HG03558 (cell line): ENCODE results near the gene NTNG1.
A peak's percentile ranks its signal among the peaks of the same experiment; 100 is the strongest.

Source experiments
- ATAC-seq: cut with Tn5 transposase; IDR thresholded peaks from one replicate; pipeline ENCODE4 v1.9.1; 2021; ENCODE audit warnings: moderate number of reproducible peaks; ENCODE audit not compliant: unreplicated experiment; ENCODE audit errors: extremely low read depth

NTNG1 gene

DNA sequence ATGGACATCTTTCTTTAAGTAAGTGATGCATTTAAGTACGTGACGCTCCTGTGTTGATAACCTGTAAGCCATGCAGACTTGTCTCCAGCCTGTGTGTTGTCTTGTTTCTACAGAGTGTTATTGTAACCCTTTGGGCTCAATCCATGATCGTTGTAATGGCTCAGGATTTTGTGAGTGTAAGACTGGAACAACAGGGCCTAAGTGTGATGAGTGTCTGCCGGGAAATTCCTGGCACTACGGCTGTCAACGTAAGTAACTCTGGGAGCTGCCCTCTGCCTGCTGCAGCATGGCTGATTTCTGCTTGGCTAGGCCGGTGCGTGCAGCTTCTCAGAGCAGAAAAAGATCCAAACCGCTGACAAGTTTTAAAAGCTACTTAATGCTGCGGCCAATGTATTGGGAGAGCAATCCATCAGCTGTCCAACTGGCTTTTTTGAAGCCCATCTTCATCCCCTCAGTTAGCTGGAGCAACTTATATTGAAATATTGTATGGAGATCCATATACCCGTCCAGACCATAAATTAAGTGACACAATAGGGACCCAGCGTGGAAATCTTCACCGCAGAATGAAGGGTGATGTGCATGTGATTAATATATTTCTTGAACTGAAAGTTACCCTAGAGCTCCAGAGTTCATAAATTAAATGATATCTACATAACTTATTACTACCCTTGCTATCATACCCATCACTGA is 295.9 kb downstream of the NTNG1 start:
- no peak for ATAC-seq

DNA sequence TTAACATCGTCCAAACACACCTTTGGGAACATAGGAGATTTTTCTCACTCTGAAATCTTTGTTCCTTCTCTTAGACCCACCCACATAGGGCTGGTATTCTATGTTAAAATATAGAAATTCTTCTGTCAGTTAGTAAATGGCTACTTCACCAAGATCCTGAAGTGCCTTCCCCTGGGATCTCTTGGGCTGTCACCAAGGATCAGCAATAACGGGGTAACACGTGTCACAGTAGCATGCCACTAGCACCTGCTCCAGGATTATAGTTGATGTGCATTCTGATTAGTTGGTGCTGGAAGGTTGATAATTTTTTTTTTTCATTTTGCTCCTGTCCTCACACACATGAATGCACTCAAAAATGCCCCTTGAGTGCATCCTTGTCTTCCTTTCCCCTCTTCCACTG is 298.7 kb downstream of the NTNG1 start:
- ATAC-seq: no peak

GRCh38 chr1:107442551-107442950 is 301.7 kb downstream of the NTNG1 start:
- ATAC-seq: no peak

DNA sequence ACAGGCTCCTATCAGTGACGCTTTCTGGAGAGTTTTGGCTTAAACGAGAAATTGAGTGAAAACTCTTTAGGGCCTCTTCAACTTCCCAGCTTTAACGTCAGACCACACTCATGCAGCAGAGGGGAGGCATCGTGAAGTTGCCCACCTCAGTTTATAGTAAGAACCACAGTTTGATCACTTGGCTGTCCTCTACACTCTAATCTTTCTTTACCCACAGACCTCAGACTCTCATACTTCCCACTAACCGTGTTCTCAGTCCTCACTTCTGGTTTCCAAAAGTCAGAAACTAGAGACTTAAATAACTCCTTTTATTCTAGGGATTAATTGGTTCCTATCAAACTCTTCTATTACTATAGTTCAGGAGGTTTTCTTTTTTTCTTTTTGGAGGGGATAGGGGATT is 302.2 kb downstream of the NTNG1 start:
- no peak for ATAC-seq

- no peak for ATAC-seq
Observed at GRCh38 chr1:107443860-107444259, 303.0 kb downstream of the NTNG1 start.

- ATAC-seq: no peak
Observed at GRCh38 chr1:107444302-107444701, 303.5 kb downstream of the NTNG1 start.

- no peak for ATAC-seq
Observed at GRCh38 chr1:107449326-107449725, 308.5 kb downstream of the NTNG1 start.

GRCh38 chr1:107450899-107451664 is 310.2 kb downstream of the NTNG1 start:
- peak; percentile 69 for ATAC-seq

DNA sequence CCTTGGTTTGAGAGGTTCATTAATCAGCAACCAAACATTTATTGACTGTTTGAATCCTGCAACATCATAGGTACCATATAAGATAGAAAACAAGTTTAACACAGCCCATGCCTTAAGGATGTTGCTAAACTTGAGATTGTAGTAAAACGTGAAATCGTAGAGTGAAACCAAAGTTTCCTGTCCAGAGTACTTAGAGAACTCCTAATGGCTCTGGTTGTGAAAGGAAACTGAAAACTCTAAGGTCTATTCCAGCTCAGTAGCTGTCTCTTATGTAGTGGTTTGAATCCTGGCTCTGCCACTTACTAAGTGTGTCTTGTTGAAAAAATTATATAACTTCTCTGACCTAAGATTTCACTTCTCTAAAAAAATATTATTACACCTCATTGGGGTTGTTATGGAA is 310.9 kb downstream of the NTNG1 start:
- ATAC-seq: peak; percentile 32

DNA sequence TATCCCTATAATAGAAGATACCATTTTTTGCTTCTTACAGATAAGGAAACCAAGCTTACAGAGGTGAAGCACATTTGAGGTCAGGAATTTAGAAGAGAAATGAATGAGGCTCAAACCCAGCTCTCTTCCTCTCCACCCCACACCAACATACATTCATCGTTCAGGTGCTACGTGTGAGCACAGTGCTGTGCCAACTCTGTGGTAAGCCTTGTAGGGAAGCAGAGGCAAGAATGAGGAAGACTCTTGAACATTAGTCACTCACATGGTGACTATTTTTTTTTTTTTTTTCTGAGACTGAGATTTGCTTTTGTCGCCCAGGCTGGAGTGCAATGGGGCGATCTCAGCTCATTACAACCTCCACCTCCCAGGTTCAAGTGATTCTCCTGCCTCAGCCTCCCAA is 314.0 kb downstream of the NTNG1 start:
- no peak for ATAC-seq

- no peak for ATAC-seq
Observed at GRCh38 chr1:107457989-107458388, 317.1 kb downstream of the NTNG1 start.

DNA sequence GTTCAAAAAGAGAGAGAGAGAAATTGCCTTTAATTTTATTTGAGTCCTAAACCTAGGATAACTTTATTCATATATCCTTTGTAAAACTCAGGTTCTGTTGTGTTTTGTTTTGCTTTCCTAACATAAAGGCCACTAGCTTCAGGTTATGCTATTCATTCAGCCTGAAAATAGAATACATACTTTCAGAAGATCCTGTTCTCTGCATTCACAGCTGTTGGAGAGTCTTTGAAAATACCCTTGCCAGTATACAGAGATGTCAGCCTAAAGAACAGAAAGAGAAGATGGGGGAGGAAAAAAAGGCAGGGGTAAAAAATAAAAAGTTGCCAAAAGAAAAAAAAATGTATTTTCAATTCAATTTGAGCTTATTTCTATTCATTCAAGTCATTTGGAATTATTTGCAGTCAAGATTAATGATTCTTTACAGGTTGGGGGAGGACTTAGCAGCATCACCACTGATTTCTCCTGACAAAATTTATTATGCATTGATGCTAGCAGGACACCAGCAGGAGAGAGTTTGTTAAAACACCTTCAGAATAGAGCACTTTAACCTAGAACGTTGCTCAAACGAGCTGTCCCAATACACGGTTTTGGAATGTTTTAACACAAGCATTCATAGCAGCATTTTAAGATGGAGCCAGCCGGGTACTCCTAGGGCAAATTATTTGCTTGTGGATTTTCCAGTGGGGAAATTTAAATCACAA is 318.5 kb downstream of the NTNG1 start:
- ATAC-seq: peak; percentile 48

DNA sequence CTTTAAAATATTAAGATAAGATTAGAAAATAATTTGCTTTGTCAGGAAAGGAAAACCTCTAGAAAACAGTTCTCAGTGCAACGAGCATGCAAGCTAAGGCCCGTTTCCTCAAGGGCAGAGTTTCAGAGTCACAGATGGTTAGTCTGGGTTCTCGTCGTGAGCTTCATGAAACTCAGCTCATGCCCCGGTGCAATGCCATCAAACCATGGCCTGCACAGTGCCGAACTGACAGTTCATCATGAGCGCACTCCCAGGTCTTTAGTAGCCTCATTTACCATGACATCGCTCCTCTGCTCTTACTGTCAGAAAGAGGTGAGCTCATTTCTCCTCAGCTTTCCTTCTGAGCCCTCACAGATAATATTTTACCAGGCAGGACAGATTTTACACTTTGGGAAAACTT is 319.2 kb downstream of the NTNG1 start:
- peak; percentile 49 for ATAC-seq

GRCh38 chr1:107464827-107465226 is 324.0 kb downstream of the NTNG1 start:
- no peak for ATAC-seq

- ATAC-seq: no peak
Observed at GRCh38 chr1:107467286-107467685, 326.4 kb downstream of the NTNG1 start.

DNA sequence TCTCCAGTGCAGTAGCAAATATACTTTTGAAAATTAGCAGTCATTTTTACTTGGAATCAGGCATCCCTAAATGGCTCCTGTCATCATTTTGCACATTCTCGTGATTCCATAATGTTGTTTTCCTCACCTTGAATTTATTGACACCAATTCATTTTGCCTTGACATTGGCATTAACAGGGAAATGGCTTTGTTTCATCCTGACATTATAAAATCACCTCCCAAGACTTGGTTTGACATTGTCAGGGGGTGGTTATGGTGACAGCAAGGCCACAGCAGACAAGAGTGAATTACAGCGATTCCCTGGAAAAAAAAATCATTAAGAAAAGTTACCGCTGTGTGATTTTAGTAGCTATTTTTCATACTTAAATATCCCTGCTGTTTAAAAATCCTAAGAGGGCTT is 327.0 kb downstream of the NTNG1 start:
- ATAC-seq: no peak

GRCh38 chr1:107473065-107473464 is 332.2 kb downstream of the NTNG1 start:
- ATAC-seq: peak; percentile 35

GRCh38 chr1:107474877-107475612 is 334.2 kb downstream of the NTNG1 start:
- ATAC-seq: peak; percentile 50

GRCh38 chr1:107477233-107477632 is 336.4 kb downstream of the NTNG1 start:
- ATAC-seq: no peak

DNA sequence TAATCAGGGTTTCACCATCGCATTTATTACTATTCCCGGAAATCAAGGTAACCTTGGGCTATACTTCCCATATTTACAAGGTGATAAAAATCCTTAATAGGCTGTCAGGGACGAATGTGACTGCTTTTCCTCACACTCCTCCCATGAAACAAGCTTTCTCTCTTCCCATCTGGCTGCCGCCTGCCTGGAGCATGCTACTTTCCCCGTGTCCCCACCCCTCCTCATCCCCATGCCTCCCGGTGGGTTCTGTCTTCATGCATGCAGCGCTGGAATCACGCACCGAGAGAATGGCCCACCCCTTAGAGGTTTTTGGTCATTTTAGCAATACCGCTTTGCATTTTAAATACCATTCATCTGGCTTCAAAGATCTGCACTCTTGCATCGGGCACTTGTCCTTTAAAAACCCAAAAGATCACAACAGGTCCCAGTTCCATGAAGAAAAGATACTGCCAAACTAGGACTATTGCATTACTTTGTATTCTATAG is 339.1 kb downstream of the NTNG1 start:
- ATAC-seq: no peak
